Thoracic aorta (tissue), 2 donors: Measurements from ENCODE around the gene IL4I1. TPM values are rescaled to one million over a fixed set of nuclear protein-coding genes. Genes with fewer than 3 reads are reported as not detected.
A peak's percentile ranks its signal among the peaks of the same experiment; 100 is the strongest.
"Not testable (repeated sequence)": the region's sequence is repeated elsewhere in the genome, so short reads cannot be mapped to it uniquely, and the experiment has no call there.

Experiments
- ATAC-seq: fragments of 150-250 bp; one replicate; pipeline ENCODE4 v1.8.0; 2017; ENCODE audit warnings: low read depth; ENCODE audit not compliant: insufficient number of reproducible peaks, low FRiP score
- DNase-seq: peaks from one replicate; pipeline ENCODE4 v3.0.0-alpha.2; 2020; ENCODE audit warnings: low spot score
- H3K27ac ChIP-seq, 2 donors: fragments of 200-600 bp; sonication (generic); 1 replicate in 1 of 2; 2 replicates in 1 of 2; pipeline ENCODE4 v1.5.1; 2016; ENCODE audit warnings: mild to moderate bottlenecking in 2 of 2, moderate library complexity in 2 of 2
- H3K27me3 ChIP-seq: fragments of 200-600 bp; sonication (generic); replicated peaks from 2 replicates; pipeline ENCODE4 v1.6.0; 2016; ENCODE audit warnings: mild to moderate bottlenecking; ENCODE audit not compliant: insufficient read depth
- H3K36me3 ChIP-seq: fragments of 200-600 bp; sonication (generic); one replicate; pipeline ENCODE4 v1.5.1; 2016
- H3K4me1 ChIP-seq, 2 donors: fragments of 200-600 bp; sonication (generic); 1 replicate in 1 of 2; 2 replicates in 1 of 2; pipeline versions ENCODE4 v1.5.1 to v1.6.0; 2016; ENCODE audit warnings: low read depth in 2 of 2, mild to moderate bottlenecking in 1 of 2; ENCODE audit not compliant: control insufficient read depth in 1 of 2
- H3K4me3 ChIP-seq: fragments of 200-600 bp; sonication (generic); 2 replicates; pipeline ENCODE4 v1.5.1; 2016; ENCODE audit warnings: mild to moderate bottlenecking
- H3K9me3 ChIP-seq: fragments of 200-600 bp; sonication (generic); 2 replicates; pipeline ENCODE4 v1.5.1; 2016
- CTCF ChIP-seq: fragments of 200-600 bp; sonication (generic); IDR thresholded peaks from one replicate; pipeline ENCODE4 v1.5.1; 2019; ENCODE audit warnings: antibody characterized with exemption
- total RNA-seq, 2 donors: library from RNA; depleted of rRNA; stranded (reverse); fragments of >200 nt; gene quantifications; one replicate each; pipeline versions ENCODE4 v1.1.0 to v1.2.3, GENCODE V29; 2016

Gene IL4I1
- total RNA-seq: 1 to 10 TPM; 1.5 to 2.2 TPM

- H3K27me3 ChIP-seq: no peaks in the 10 kb centered on the region
- TF ChIP-seq CTCF: no peak
- peak within 1 kb of the TSS in 1 of 2 donors; percentile 10 for H3K27ac ChIP-seq
- H3K9me3 ChIP-seq: no peaks in the 10 kb centered on the region
- ATAC-seq: no peak
- peak within 1 kb of the TSS; percentile 35 for H3K4me3 ChIP-seq
- H3K36me3 ChIP-seq: no peaks in the 10 kb centered on the region
- H3K4me1 ChIP-seq: no peaks in the 10 kb centered on the region
- no peak for DNase-seq
Observed at GRCh38 chr19:49896863-49897621, at the start of gene IL4I1. IL4I1 (minus strand) TSS chr19:49896887; CDS start chr19:49896160, 727 bp downstream.

GRCh38 chr19:49946415-49946814 is 49.7 kb upstream of the IL4I1 start:
- H3K4me1 ChIP-seq: peaks cover 0 to 3% of the 10 kb centered on the region in 2 donors
- no peak for TF ChIP-seq CTCF
- DNase-seq (no peak), ATAC-seq (no peak)
- no peaks in the 10 kb centered on the region for H3K36me3 ChIP-seq
- no peaks in the 10 kb centered on the region for H3K27me3 ChIP-seq
- H3K27ac ChIP-seq: no peak overlapping the region
- no peak overlapping the region for H3K4me3 ChIP-seq
- no peaks in the 10 kb centered on the region for H3K9me3 ChIP-seq

- H3K27me3 ChIP-seq, H3K4me1 ChIP-seq, H3K4me3 ChIP-seq, H3K27ac ChIP-seq, H3K36me3 ChIP-seq, H3K9me3 ChIP-seq, ATAC-seq, DNase-seq: not testable (repeated sequence)
Observed at GRCh38 chr19:49944567-49944966, 47.9 kb upstream of the IL4I1 start.

- no peaks in the 10 kb centered on the region for H3K9me3 ChIP-seq
- DNase-seq (no peak), ATAC-seq (no peak)
- no peak for TF ChIP-seq CTCF
- no peaks in the 10 kb centered on the region for H3K36me3 ChIP-seq
- no peak overlapping the region for H3K27ac ChIP-seq
- H3K4me1 ChIP-seq: peaks cover 0 to 4% of the 10 kb centered on the region in 2 donors
- no peak overlapping the region for H3K4me3 ChIP-seq
- no peaks in the 10 kb centered on the region for H3K27me3 ChIP-seq
Observed at GRCh38 chr19:49940482-49940791, 43.8 kb upstream of the IL4I1 start.

GRCh38 chr19:49939721-49940481 is 43.2 kb upstream of the IL4I1 start:
- no peak overlapping the region for H3K27ac ChIP-seq
- ATAC-seq: no peak
- peaks cover 0 to 4% of the 10 kb centered on the region in 2 donors for H3K4me1 ChIP-seq
- H3K36me3 ChIP-seq: no peaks in the 10 kb centered on the region
- TF ChIP-seq CTCF: no peak
- no peak for DNase-seq
- H3K9me3 ChIP-seq: no peaks in the 10 kb centered on the region
- H3K4me3 ChIP-seq: no peak overlapping the region
- no peaks in the 10 kb centered on the region for H3K27me3 ChIP-seq
